Colonic mucosa (tissue), 4 donors: ENCODE results near the gene TUBD1. TPM values are rescaled to one million over a fixed set of nuclear protein-coding genes. Genes with fewer than 3 reads are reported as not detected.
"Not testable (repeated sequence)": the region's sequence is repeated elsewhere in the genome, so short reads cannot be mapped to it uniquely, and the experiment has no call there.

ENCODE experiments used
- DNase-seq: peaks from one replicate; pipeline ENCODE4 v3.0.0-alpha.2; 2020
- H3K27ac ChIP-seq: fragments of 200-600 bp; one replicate; pipeline ENCODE4 v1.8.0; 2021
- H3K27me3 ChIP-seq: fragments of 200-600 bp; one replicate; pipeline ENCODE4 v1.8.0; 2021
- H3K36me3 ChIP-seq: fragments of 200-600 bp; one replicate; pipeline ENCODE4 v1.8.0; 2021
- H3K4me1 ChIP-seq: fragments of 200-600 bp; one replicate; pipeline ENCODE4 v1.8.0; 2021; ENCODE audit warnings: mild to moderate bottlenecking
- H3K4me3 ChIP-seq: fragments of 200-600 bp; one replicate; pipeline ENCODE4 v1.8.0; 2021
- H3K9ac ChIP-seq, 2 donors: one replicate each; pipeline ENCODE4 v1.7.0; 2013; ENCODE audit warnings: control low read depth in 2 of 2, low read depth in 2 of 2, low read length in 2 of 2
- H3K9me3 ChIP-seq: fragments of 200-600 bp; one replicate; pipeline ENCODE4 v1.8.0; 2021
- intact Hi-C: fragments of 100-400 bp; cut with DNase I; formaldehyde crosslinking; loops from one replicate; pipeline ENCODE4 v1.14.1; 2022
- total RNA-seq, 2 donors: library from RNA; stranded (reverse); fragmentation: NEBNext Ultra II Directional in 1 of 2; extraction: Animal tissue kit (Norgen Biotek cat#: 25700) in 1 of 2; gene quantifications; one replicate each; pipeline ENCODE4 v1.2.1, GENCODE V29; 2021
- TF ChIP-seq, protein P1 (sequence below): fragments of 200-600 bp; IDR thresholded peaks from one replicate; pipeline ENCODE4 v1.8.0; 2022; ENCODE audit warnings: antibody characterized with exemption, mild to moderate bottlenecking
- donor health status: healthy.
- donor health status: DM: no; HTN: no; CAD: no.
- donor health status: DM: no; HTN: no; CAD: no.

Gene TUBD1
- total RNA-seq, 2 donors from 2014 or later, result 5.9 to 7.9 TPM

GRCh38 chr17:59874376-59874775 is 18.4 kb downstream of the TUBD1 start:
- H3K36me3 ChIP-seq, result no peaks in the 10 kb centered on the region

DNA sequence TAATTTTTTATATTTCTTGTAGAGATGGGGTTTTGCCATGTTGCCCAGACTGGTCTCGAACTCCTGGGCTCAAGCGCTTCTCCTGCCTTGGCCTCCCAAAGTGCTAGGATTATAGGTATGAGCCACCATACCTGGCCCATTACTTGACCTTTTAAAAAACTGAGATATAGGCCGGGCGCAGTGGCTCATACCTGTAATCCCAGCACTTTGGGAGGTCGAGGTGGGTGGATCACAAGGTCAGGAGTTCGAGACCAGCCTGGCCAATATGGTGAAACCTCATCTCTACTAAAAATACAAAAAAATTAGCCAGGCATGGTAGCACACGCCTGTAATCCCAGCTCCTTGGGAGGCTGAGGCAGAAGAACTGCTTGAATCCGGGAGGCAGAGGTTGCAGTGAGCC is 19.3 kb downstream of the TUBD1 start:
- H3K36me3 ChIP-seq, intact Hi-C loops: not testable (repeated sequence)

More at GRCh38 chr17:59874376-59874775, 18.4 kb downstream of the TUBD1 start:
- no peaks in the 10 kb centered on the region for H3K4me1 ChIP-seq
- no peak for DNase-seq
- H3K4me3 ChIP-seq, result no peak overlapping the region
- TF ChIP-seq, protein P1, sequence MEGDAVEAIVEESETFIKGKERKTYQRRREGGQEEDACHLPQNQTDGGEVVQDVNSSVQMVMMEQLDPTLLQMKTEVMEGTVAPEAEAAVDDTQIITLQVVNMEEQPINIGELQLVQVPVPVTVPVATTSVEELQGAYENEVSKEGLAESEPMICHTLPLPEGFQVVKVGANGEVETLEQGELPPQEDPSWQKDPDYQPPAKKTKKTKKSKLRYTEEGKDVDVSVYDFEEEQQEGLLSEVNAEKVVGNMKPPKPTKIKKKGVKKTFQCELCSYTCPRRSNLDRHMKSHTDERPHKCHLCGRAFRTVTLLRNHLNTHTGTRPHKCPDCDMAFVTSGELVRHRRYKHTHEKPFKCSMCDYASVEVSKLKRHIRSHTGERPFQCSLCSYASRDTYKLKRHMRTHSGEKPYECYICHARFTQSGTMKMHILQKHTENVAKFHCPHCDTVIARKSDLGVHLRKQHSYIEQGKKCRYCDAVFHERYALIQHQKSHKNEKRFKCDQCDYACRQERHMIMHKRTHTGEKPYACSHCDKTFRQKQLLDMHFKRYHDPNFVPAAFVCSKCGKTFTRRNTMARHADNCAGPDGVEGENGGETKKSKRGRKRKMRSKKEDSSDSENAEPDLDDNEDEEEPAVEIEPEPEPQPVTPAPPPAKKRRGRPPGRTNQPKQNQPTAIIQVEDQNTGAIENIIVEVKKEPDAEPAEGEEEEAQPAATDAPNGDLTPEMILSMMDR, result no peak
- H3K9ac ChIP-seq, result no peak overlapping the region
- no peak overlapping the region for H3K27ac ChIP-seq
- intact Hi-C loops, result no loop called here
- H3K27me3 ChIP-seq, result no peaks in the 10 kb centered on the region
- H3K9me3 ChIP-seq, result no peaks in the 10 kb centered on the region

DNA sequence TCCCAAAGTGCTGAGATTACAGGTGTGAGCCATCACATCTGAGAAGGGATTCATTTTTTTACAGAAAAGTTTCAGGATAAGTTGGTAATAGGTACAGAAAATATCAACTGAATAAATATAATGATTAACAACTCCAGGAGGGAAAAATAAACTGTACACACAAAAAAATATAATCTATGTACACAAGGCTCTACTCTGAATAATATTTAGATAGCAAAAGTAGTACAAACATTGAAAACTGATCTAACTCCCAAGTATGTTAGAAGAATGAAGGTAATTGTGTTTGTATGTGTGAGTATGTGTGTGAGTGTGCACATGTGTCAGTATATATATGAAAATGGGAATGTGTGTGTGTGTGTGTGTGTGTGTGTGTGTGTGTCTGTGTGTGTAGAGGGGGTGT is 20.4 kb downstream of the TUBD1 start:
- TF ChIP-seq, protein P1, result no peak
- Histone ChIP-seq H3K4me1 (no peaks in the 10 kb centered on the region), H3K9ac (no peak overlapping the region), H3K9me3 (no peaks in the 10 kb centered on the region), H3K4me3 (no peak overlapping the region), H3K27ac (no peak overlapping the region), H3K36me3 (no peaks in the 10 kb centered on the region), H3K27me3 (no peaks in the 10 kb centered on the region)
- DNase-seq, result no peak
- intact Hi-C loops, result no loop called here

More for the DNA sequence above, 19.3 kb downstream of the TUBD1 start:
- H3K27me3 ChIP-seq, H3K9me3 ChIP-seq, H3K9ac ChIP-seq, DNase-seq, H3K4me1 ChIP-seq, H3K4me3 ChIP-seq, H3K27ac ChIP-seq: not testable (repeated sequence)

DNA sequence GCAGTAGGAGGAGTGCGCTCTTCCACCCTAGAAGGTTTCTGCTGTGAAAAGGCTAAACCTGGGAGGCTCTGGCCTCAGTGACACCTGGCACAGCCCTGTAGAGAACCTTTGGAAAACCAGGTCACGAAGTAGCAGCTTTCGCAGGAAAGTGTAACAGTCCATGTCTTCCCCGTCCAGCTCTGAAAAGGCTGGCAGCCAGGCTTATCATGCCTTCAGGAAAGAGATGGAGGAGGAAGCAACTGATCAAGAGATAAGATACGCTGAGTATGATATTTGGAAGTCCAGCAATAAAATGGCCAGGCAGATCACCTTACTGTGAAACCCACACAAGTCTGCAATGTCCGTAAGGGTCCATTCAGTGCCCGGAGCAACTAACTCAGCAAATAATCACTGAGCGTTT is 22.3 kb downstream of the TUBD1 start:
- no peaks in the 10 kb centered on the region for H3K36me3 ChIP-seq
- no peaks in the 10 kb centered on the region for H3K27me3 ChIP-seq
- TF ChIP-seq, protein P1, result no peak
- H3K4me3 ChIP-seq, result no peak overlapping the region
- no peak overlapping the region for H3K27ac ChIP-seq
- no peaks in the 10 kb centered on the region for H3K4me1 ChIP-seq
- no peak overlapping the region for H3K9ac ChIP-seq
- intact Hi-C loops, result no loop called here
- no peak for DNase-seq
- H3K9me3 ChIP-seq, result no peaks in the 10 kb centered on the region

DNA sequence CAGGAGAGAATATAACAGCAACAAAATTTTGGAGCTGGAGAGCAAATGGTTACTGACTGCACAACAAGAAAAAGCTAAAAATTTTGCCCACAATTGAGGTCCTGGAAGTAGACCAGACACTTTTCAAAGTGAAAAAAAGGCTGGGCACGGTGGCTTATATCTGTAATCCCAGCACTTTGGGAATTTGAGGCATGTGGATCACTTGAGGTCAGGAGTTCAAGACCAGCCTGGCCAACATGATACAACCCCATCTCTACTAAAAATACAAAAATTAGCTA is 22.9 kb downstream of the TUBD1 start:
- Histone ChIP-seq H3K27me3 (no peaks in the 10 kb centered on the region), H3K4me3 (no peak overlapping the region), H3K27ac (no peak overlapping the region), H3K36me3 (no peaks in the 10 kb centered on the region), H3K4me1 (no peaks in the 10 kb centered on the region), H3K9ac (no peak overlapping the region), H3K9me3 (no peaks in the 10 kb centered on the region)
- intact Hi-C loops, result no loop called here
- DNase-seq, result no peak
- TF ChIP-seq, protein P1, result no peak

GRCh38 chr17:59863616-59864015 is 29.1 kb downstream of the TUBD1 start:
- H3K4me1 ChIP-seq, result peaks cover 5% of the 10 kb centered on the region
- intact Hi-C loops, result no loop called here
- TF ChIP-seq, protein P1, result no peak
- H3K9ac ChIP-seq, result no peak overlapping the region
- H3K36me3 ChIP-seq, result no peaks in the 10 kb centered on the region
- H3K27me3 ChIP-seq, result no peaks in the 10 kb centered on the region
- no peaks in the 10 kb centered on the region for H3K9me3 ChIP-seq
- no peak overlapping the region for H3K4me3 ChIP-seq
- no peak for DNase-seq
- H3K27ac ChIP-seq, result no peak overlapping the region
